GM12891 (cell line): ENCODE results near the gene NECTIN1.

ENCODE experiments used
- POLR2A ChIP-seq: IDR thresholded peaks from 2 replicates; pipeline ENCODE4 v1.6.1; 2011; ENCODE audit warnings: low read depth, low read length, control low read depth
- POLR2AphosphoS5 ChIP-seq: IDR thresholded peaks from 2 replicates; pipeline ENCODE4 v1.6.1; 2011; ENCODE audit warnings: low read depth, low read length, control low read depth
- TAF1 ChIP-seq: IDR thresholded peaks from 2 replicates; pipeline ENCODE4 v1.6.1; 2011; ENCODE audit warnings: low read depth, low read length, control low read depth

GRCh38 chr11:119697445-119697844, 31.6 kb downstream of the NECTIN1 start:
- TF ChIP-seq POLR2AphosphoS5 (no peak), TAF1 (no peak), POLR2A (no peak)
